Amniotic epithelial cell (primary cell): ENCODE data around the gene GBX1.
A peak's percentile ranks its signal among the peaks of the same experiment; 100 is the strongest.

Experiments used
- DNase-seq: peaks from one replicate; pipeline ENCODE4 v3.0.0-alpha.2; 2010; ENCODE audit warnings: low read depth

GBX1 gene

DNA sequence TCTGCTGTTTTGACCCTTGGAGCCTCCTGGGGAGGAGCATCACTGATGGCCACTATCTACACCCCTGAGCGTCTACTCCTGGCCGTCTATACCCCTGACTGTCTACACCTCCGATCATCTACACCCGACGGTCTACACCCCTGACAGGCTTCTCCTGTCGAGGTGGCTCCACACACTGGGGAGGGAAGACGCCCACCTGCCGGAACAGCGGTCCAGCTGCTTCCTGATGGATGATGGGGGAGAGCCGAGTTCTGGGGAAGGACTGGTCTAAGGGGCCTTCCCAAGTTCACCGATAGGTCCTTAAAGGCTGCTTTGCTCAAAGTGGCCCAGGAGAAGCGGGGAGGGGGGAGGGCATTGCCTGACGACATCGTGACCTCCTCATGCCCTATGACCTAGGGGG, 39.4 kb downstream of the GBX1 start:
- DNase-seq, result no peak

DNA sequence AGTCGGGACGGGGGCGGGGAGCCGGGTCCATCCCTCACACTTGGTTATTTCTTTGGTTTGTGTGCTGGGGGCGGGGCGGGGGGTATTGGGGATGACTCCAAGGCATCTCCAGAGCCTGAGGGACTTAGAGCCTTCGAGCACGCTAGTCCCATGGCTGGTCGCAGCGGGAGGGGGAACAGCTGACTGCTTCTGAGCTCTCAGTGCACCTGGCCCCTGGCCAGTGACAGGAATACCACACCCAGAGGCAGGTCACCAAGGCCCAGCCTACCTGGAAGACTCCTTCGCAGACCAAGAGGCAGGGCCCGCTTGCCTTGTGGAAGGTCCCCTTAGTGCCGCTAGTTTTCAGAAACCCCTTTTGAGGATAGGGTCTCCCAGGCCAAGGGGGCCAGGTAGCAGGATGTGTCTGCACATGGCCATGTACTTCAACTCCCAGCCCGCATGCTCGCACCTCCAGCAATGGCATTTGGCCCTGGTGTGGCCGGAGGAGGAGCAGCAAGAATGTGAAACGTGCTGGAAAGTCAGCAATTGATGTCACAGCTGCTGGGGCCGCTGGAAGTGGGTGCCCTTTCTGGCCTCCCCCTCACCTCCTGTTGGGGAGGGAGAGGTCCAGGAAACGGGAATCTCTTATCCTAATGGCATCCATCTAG, 40.9 kb downstream of the GBX1 start:
- DNase-seq, result no peak

DNA sequence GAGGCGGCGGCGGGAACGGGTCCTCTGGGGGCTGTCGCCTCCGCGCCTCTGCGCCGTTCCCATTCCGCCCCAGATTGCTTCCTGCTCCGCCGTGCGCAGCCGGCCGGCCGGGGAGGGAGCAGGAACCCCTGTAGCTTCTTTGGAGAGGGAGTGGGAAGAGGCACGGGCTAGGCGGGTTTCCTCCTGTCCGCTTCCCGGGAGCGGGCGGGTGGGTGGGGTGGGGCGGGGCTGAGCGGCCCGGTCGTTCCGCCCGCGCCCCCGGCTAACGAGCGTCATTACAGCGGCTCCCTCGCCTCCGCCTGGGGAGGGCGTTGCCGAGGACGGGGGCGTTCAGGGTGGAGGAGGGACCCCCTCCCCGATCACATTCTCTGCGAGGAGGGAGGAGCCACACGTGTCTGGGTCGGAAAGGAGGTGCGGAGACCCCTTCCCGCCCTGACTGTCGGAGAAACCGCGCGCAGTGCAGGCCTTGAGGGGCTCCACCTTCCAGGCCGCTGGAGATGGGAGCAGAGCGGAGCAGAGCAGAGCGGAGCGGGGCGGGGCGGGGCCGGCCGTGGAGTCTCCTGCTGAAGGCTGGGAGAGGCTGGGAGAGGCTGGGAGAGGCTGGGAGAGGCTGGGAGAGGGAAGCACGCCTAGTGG, 41.5 kb downstream of the GBX1 start:
- no peak for DNase-seq

DNA sequence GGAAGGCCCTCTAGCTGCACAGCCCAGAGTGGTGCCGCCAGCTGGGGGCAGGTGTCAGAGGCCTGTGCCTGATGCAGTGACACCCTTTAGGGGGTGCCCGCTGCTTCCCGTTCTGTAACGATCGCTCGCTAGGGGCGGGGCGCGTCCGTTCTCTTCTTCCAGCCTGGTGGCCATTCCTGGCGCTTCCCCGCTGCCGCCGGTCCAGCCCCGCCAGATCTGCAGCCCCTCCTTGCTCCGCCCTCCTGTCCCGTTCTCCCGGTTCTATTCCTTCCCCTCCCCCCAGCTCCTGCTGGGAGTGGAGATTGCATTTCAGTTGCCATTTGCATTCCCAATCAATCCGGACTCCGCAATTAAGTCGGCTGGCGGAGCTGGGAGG, 42.0 kb downstream of the GBX1 start:
- DNase-seq, result no peak

DNA sequence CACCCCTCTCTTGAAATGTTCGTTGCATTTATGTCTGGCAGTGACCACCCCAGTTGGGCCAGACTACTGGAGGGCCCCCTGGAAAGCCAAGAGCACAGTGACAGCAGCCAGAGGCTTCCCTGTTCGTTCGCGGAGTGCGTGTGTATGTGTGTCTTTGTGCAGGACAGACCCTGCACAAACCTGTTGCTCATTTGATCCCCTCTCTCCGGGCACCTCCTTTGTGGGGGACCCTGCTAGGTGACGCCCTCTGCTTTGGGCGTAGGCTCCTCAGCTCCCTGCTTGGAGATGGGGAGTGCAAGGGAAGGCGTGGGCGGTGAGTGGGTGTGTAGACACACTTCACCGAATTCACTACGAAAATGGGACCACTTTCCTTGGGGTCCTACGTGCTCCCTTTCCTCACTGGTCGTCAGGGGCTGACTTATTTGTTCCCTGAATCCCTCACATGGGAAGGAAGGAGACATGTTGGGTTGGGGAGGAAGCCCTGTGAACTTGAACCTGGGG, 42.5 kb downstream of the GBX1 start:
- no peak for DNase-seq

DNA sequence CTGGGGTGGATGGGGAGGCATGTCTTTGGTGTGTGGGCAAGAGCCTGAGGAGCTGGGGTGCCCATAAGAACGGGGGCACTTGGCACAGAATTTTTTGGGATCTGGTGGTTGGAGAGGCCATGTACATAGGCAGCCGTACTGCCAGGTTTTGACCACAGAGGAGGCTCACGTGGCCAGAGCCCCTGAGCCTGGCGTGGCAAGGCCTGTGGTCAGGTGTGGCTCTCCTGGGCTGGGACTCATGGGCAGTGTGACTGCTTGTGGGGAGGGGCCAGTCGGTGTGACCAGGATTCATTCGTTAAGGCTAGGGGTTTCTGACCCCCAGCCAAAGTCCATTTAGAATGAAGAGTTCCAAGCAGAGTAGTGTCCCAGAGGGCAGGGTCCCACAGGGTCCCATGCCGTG, 43.0 kb downstream of the GBX1 start:
- DNase-seq, result no peak

DNA sequence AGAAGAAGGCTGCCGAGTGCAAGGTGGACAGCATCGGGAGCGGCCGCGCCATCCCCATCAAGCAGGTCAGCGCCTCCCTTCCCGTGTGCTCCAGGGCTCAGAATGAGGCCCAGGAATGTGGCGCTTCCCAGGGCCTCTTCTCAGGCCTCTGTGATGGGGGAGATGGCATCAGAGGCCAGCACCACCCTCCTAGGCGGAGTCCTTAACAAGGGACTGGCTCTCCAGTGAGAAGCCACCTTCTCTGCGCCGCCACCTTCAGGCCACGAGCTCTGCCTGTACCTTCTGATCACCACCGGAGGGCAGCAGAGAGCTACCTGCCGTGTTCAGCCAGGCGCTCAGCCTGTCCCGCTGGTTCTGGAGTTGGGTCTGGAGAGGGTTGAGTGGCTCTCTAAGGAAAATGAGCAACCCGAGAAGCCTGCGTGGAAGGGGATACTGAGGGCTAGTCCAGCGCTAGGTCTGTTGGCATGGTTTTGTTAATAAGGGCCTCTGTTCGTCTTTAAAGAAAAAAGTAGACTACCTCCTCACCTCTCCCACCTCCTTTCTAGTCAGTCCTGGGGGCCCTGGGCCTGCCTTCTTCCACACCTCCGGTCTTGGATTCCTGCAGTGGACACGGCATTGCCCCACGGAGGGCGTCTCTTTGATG, 43.6 kb downstream of the GBX1 start:
- DNase-seq, result peak; percentile 63

DNA sequence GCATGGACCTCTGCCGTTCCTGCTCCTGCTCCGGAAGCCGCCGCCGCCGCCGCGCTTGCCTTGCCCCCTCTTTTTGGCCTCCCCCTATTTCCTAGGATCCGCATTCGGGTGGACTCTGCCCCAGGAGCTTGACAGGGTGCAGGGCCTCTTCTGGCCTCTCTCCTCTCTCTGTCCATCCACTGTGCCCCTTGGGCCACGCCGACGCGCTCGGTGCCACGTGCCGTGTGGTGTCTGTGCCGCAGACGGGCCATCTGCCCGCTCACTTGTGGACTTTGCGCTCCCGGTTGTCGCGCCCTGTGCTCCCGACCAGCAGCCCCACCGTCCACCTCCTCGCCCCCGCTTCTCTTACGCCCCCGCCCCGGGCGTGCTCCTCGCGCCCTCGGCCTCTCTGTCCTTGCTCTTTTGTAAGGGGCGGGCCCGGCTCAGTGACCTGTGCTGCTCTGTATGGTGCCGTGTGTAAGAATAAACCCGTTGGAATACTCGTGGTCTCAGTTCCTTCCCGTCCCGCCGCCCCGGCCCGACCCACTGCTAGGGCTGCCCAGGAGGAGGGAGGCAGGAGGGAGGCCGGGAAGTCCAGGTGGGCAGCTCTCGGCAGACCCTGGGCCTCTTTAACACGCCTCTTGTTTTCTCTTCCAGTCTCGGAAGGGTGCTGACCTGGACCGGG, 44.2 kb downstream of the GBX1 start:
- DNase-seq, result no peak

DNA sequence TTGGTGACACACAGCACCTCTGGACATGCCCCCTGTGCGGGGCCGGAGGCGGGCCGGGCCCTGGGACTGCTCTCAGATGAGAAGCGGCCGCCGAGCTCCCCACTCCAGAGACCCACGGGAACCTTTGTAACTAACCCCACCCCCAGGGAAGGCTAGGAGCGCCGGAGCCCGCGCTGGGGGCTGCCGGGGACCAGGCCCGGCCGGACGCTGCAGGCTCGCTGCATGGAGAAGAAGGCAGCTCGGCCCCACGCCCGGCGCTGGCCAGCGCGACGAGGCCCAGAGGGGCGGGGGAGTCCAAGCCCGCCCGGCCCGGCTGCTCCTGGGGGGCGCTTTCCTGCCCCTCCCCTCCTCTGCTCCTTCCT, 44.7 kb downstream of the GBX1 start:
- DNase-seq, result no peak

DNA sequence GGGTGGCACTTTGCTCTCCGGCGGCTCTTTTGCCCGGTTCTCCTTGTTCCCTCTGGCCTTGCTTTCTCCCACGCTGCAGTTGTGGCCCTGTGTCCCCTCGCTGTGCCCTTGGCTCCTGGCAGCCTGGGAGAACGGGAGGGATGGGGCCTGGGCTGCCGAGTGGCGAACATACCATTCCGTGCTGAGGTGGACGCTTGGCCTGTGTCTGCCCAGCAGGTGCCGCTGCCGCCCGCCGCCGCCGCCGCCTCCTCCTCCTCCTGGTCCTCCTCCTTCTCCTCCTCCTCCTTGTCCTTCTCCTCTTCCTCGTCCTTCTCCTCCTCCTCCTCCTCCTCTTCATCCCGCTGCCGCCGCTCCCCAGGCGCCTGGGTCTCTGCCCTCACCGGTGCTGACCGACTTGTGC, 45.2 kb downstream of the GBX1 start:
- DNase-seq, result no peak

DNA sequence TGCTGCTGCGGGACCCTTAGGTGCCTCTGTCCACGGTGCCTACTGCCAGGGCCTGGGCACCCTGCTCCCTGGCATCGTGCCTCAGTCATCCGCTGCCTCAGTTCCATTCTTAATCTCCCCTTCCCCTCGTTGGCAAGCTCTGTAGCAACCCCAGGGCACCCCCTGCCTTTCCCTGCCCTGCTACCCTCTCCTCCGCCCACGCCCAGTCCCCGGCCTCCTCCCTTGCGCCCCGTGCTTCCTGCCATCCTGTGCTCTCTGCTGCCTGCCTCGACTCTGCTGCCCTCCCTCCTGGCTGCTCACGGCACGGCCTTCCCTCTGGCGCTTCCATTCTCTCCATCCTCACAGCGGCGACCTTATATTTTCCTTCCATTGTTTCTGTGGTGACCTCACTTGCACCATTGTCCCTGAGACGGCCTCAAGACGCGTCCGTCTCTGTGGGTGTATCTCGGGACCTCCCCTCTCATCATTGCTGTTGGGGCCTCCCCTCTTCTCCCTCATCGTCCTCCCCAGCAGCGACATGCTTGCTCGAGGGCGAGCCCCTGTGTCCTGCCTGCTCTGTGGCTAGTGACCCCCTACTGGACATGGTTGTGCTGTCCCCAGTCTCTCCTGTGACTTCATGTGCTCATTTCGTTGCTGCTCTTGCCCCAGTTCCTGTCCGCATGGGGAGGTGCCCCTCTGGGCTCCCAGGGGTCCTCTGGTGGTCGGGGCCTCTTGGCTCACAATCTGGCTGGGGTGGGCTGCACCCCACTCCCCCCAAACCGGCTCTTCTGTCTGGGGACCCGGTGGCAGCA, 45.9 kb downstream of the GBX1 start:
- no peak for DNase-seq

DNA sequence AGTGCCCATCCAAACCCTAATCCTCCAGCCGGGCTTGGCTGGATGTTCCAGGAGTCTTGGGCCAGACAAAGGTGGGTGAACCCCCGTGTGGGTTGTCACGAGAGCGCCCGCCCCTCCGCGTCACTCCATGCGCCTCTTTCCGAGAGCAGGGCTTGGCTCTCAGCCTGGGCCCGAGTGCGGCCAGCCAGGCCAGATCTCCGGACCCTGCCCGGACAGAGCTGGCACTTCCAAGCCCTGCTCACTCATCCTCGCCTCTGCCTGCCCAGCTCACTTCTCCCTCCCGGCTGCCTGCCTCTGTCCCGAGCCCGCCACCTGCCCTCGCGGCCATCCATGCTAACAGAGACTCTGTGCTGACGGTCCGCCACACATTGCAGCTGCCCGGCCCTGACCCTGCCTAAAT, 46.6 kb downstream of the GBX1 start:
- no peak for DNase-seq

DNA sequence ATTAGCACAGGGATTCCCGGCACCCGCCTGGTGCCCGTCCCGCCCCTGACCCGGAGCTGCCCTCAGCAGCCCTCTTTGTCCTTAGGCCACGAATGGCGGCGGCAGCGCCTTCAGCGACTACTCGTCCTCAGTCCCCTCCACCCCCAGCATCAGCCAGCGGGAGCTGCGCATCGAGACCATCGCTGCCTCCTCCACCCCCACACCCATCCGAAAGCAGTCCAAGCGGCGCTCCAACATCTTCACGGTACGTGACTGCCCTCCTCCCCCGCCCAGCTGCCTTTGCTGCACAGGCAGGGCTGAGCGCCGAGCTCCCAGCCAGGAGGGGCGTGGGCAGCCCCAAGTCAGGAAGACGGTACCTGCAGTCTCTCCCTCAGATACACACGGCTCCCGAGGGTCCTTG, 47.6 kb downstream of the GBX1 start:
- no peak for DNase-seq

DNA sequence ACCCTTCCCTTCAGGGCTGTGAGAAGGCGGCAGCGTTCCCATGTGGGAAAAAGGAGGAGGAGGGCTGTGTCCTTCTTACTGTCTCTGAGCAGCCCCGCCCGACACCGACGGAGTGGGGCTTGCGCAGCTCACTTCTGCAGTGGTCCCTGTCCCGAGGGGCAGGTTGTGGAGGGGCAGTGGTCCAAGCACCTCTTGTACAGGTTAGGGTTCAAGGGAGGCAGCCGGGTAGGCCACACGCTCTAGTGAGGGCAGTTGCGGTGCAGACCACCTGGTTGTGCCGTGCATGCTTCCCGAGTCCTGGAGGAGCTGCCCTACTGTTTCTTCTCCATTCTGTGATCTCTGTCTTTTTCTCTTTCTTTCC, 48.5 kb downstream of the GBX1 start:
- no peak for DNase-seq

DNA sequence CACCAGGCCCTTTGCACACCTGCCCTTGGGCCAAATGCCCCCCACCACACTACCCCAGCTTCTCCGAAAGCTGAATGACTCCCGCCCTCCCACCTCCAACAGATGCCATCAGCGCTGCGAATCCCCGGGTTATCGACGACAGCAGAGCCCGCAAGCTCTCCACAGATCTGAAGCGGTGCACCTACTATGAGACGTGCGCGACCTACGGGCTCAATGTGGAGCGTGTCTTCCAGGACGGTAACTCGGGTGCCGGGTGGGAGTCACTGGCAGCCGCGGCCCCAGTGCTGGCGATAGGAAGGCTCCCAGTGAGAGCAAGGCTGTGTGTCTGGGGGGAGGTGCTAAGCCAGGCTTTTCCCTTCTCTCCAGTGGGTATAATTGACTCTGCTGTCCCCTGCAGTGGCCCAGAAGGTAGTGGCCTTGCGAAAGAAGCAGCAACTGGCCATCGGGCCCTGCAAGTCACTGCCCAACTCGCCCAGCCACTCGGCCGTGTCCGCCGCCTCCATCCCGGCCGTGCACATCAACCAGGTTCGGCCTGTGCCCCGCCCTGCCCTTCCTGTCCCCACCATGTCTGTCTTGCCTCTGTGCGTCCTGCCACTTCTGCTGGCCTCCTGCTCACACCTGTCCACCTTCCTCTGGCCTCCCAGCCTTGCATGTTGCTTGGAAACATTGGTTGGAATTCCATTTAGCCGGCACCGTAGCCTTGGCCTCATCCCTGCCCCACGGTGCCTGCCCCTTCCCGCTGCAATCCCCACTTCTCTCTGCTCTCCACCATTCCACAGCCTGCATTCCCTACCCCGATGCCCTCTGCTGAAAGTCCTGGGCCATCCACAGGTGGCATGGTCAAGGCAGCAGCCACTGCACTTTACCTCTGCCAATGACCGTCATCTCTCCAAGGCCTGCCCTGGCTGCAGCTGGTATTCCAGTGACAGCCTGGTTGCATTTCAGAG, 49.1 kb downstream of the GBX1 start:
- no peak for DNase-seq

DNA sequence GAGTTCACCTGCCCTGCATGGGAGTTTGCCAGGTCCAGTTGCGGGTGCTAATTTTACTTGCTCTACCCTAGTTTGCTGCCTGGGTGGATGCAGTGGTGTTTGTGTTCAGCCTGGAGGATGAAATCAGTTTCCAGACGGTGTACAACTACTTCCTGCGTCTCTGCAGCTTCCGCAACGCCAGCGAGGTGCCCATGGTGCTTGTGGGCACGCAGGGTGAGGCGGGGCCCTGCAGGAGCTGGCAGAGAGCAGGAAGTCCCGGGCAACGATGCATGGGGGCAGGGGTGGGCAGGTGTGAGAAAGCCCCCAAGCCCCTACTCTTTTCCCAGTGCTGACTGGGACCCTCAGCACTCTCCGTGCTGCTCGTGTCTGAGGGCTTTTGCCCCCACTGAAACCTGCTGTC, 49.9 kb downstream of the GBX1 start:
- DNase-seq, result no peak

DNA sequence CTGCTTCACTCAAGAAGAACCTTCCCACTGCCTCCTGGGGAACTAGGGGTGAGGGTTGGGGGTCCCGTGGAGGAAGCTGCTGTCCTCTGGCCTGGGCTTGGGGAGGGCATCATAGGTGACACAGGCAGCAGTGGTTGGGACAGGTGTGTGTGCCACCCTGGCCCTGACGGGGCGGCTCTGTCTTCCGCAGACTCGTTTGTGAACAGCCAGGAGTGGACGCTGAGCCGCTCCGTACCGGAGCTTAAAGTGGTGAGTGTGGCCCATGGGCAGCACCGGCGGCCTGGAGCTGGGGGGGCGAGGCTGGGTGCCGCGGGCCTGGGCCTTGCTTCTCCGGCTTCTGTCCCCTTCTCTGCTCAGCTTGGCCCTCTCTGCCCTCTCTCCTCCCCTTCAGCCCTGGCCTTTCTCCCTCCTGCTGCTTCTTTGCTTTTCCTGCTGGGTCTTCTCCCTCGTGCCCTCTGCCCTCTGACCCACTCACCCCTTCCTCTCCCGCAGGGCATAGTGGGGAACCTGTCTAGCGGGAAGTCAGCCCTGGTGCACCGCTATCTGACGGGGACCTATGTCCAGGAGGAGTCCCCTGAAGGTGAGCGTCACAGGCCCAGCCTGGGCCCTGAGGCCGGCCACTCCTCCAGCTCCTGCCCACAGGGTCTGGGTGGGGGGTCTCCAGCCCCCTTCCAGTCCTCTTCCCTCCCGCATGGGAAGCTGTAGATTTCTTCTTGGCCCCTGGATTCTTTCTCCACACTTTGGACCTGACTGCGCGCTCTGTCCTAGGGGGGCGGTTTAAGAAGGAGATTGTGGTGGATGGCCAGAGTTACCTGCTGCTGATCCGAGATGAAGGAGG, 50.7 kb downstream of the GBX1 start:
- no peak for DNase-seq

DNA sequence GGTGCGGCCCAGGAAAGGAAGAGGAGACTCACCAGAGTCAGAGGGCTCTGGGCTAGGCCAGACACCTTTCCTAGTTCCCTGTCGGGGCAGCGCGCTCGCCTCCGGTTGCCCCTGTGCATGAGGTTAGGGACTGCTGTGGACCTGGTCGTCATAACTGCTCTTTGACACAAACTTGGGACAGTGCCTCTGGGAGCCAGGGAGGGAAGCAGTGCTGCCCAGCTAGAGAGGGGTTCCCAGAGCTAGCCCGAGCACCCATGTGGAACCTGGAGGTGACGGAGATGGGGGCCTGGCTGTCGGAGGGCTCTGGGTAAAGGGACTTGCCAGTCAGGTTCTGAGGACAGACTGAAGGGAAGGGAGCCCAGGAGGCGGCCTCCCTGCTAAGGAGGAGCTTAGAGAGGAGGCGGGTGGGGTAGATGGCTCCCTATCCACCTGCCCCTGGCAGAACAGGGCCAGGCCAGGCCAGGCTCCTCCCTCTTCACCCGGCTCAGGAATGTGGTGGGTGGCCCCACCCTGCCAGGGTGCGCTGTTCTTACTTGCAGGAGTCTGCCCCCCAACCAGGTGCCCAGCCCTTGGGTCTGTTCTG, 51.6 kb downstream of the GBX1 start:
- DNase-seq, result no peak

DNA sequence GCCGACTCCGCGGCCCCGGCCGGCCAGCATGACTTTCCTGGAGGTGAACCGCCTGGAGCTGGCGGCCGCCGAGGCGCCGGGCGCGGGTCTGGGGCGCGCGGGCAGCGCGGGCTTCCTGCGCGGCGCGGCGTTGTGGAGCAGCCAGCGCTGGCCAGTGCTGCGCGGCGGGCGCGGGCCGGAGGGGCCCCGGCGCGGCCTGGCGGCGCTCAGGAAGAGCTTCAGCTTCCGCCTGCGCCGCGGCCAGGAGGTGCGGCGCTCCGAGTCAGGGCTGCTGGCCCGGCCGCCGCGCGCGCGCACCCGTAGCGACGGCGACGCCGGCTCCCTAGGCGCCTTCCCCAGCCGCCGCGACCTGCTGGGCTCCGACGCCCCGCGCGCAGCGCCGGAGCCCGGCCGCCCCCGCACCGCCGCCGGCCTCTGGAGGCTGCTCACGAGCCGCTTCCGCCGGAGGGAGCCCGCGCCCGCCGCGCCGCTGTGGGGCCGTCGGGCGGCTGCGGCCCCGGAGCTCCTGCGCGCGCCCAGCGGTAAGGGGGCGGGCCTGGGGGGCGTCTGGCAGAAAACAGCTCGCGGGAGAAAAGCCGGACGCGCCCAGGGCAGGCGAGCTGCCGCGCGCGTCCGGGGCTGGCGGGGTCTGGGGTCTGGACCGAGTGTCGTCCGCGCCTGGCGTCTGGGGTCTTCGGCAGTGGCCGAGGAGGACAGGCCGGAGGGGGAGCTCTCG, 52.2 kb downstream of the GBX1 start:
- DNase-seq, result no peak
